Nephron (organoid): ENCODE data around the gene TAF4.
"Not testable (repeated sequence)": the region's sequence is repeated elsewhere in the genome, so short reads cannot be mapped to it uniquely, and the experiment has no call there.

Source experiments
- H3K27ac Mint-ChIP-seq, 3 experiments: 2 replicates each; pipeline ENCODE4 v1.8.0; 2020; ENCODE audit warnings: mixed read lengths in 3 of 3, mild to moderate bottlenecking in 2 of 3, moderate library complexity in 1 of 3
- H3K27me3 Mint-ChIP-seq: 2 replicates; pipeline ENCODE4 v1.8.0; 2021; ENCODE audit warnings: low read depth, mild to moderate bottlenecking, moderate library complexity, mixed read lengths
- H3K36me3 Mint-ChIP-seq: 2 replicates; pipeline ENCODE4 v1.8.0; 2020; ENCODE audit warnings: low read depth, mixed read lengths
- H3K4me1 Mint-ChIP-seq: 2 replicates; pipeline ENCODE4 v1.8.0; 2020; ENCODE audit warnings: mixed read lengths
- H3K4me3 Mint-ChIP-seq, 3 experiments: 2 replicates each; pipeline ENCODE4 v1.8.0; 2020; ENCODE audit warnings: mild to moderate bottlenecking in 3 of 3, mixed read lengths in 3 of 3, moderate library complexity in 2 of 3
- H3K9me3 Mint-ChIP-seq: 2 replicates; pipeline ENCODE4 v1.8.0; 2020; ENCODE audit warnings: mixed read lengths
- CTCF ChIP-seq, 3 experiments: fragments of 200-600 bp; sonication (generic); IDR thresholded peaks; one replicate each; pipeline ENCODE4 v1.5.0; 2021; ENCODE audit warnings: antibody characterized with exemption in 3 of 3; ENCODE audit not compliant: unreplicated experiment in 3 of 3

TAF4 gene

DNA sequence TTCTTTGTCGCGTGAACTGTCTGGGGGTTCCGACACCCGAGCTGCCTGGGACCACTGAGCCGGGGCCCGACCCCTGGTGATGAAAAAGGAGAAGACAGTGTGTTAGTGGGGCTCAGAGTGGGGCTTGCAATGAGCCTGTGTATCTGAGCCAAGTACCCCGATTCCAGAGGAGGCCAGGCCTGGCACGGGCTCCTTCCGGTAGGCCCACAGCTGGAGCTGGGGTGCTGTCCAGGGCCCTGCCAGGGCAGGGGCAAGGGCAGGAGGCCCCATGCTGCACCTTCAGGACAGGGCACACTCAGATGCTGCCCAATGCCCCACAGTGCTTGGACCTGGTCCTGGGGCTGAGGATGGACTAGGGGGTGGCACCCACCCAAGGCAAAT lies 89.4 kb downstream of the TAF4 start:
- Mint-ChIP-seq H3K4me1 (no peaks in the 10 kb centered on the region), H3K9me3 (no peaks in the 10 kb centered on the region), H3K27ac (no peak overlapping the region), H3K4me3 (no peak overlapping the region), H3K36me3 (peaks cover 40% of the 10 kb centered on the region), H3K27me3 (no peaks in the 10 kb centered on the region)
- no peak for TF ChIP-seq CTCF (IDR thresholded peaks at IDR 0.05; ENCODE audit: unreplicated experiment in 3 of 3)

DNA sequence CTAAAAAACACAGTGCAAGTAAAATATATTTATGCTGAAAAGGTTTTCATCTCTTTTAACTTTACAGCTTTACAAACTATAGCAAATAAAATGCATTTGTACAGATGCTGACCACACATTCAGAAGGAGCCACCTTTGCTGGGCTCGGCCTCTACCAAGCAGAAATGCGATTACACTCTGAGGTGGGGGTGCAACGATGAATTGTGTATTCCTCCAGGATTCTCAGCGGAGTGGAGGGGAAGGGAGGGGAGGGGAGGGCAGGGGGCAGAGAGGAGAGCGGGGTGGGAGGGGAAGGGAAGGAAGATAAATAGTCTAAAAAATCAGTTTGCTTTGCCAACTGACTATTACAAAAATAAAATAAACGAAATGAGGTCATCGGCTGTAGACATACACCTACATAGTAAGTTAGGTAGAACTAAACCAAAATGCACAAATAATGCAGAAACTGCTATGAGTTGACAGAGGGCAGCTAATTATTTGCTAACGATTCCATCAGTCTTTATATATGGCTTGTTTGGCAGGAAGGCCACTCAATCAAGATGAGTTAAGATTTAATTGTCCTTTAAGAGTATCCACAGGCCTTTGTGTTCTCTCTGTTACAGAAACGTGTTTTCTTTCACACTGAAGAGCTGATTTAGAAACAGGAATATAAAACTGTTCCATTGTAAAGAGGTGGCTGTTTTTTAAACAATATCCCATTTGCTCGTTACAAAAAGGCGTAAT lies 90.1 kb downstream of the TAF4 start:
- no peaks in the 10 kb centered on the region for H3K27me3 Mint-ChIP-seq
- TF ChIP-seq CTCF (IDR thresholded peaks at IDR 0.05; ENCODE audit: unreplicated experiment in 3 of 3) = no peak
- H3K9me3 Mint-ChIP-seq = no peaks in the 10 kb centered on the region
- no peak overlapping the region for H3K27ac Mint-ChIP-seq
- H3K4me1 Mint-ChIP-seq = no peaks in the 10 kb centered on the region
- H3K36me3 Mint-ChIP-seq = peaks cover 34% of the 10 kb centered on the region
- no peak overlapping the region for H3K4me3 Mint-ChIP-seq

DNA sequence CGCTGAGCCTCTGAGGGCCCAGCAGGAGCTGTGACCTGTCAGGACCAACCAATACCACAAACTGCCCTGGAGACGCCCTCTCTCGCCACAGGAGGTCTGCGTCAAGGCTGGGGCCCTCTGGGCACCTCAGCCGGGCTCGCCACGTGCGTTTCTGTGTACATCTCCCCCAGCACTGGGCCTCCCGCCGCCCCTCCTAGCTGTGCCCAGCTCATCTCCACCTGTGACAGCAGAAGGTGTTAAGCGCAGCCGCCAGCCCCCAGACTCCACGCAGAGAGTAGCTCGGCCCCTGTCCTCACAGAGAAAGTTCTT lies 91.4 kb downstream of the TAF4 start:
- no peak overlapping the region for H3K27ac Mint-ChIP-seq
- H3K9me3 Mint-ChIP-seq = no peaks in the 10 kb centered on the region
- H3K4me1 Mint-ChIP-seq = no peaks in the 10 kb centered on the region
- no peak for TF ChIP-seq CTCF (IDR thresholded peaks at IDR 0.05; ENCODE audit: unreplicated experiment in 3 of 3)
- H3K36me3 Mint-ChIP-seq = peaks cover 38% of the 10 kb centered on the region
- no peak overlapping the region for H3K4me3 Mint-ChIP-seq
- H3K27me3 Mint-ChIP-seq = no peaks in the 10 kb centered on the region

DNA sequence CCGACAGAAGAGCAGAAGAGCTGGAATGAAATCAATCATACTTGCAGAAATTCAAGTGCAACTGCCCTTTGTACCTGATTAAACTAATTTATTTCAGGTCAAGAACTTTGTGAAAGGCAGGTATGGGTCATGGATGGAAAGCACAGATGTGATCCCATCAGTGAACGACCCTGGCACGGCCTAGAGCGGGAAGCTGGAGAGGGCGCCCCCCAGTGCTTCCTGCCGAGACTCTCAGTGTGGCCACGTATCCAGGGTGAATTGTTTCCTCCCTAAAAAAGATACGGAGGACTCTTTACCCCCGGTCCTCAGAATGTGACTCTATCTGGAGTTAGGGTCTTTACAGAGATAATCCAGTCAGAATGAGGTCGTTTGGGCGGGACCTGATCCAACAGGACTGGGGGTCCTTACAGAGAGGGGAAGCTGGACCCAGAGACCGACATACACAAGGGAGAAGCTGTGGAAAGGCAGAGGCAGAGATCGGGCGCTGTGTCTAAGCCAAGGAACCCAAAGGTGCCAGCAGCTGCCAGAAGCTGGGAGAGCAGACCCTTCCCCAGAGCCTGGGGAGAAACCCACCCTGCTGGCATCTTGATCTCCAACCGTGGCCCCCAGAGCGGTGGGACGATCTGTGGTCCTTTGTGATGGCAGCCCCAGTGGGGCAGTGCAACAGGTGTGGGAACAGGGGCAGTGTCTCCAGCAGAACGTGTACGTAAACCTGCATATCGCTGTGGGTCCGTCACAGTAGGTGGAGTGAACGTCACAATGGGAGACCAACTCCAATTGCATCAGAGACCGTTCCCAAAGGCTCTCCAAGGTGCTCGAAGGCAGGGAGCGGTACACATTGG lies 91.9 kb downstream of the TAF4 start:
- H3K4me1 Mint-ChIP-seq = no peaks in the 10 kb centered on the region
- peaks cover 38% of the 10 kb centered on the region for H3K36me3 Mint-ChIP-seq
- H3K9me3 Mint-ChIP-seq = no peaks in the 10 kb centered on the region
- no peak for TF ChIP-seq CTCF (IDR thresholded peaks at IDR 0.05; ENCODE audit: unreplicated experiment in 3 of 3)
- no peaks in the 10 kb centered on the region for H3K27me3 Mint-ChIP-seq
- no peak overlapping the region for H3K27ac Mint-ChIP-seq
- H3K4me3 Mint-ChIP-seq = no peak overlapping the region

DNA sequence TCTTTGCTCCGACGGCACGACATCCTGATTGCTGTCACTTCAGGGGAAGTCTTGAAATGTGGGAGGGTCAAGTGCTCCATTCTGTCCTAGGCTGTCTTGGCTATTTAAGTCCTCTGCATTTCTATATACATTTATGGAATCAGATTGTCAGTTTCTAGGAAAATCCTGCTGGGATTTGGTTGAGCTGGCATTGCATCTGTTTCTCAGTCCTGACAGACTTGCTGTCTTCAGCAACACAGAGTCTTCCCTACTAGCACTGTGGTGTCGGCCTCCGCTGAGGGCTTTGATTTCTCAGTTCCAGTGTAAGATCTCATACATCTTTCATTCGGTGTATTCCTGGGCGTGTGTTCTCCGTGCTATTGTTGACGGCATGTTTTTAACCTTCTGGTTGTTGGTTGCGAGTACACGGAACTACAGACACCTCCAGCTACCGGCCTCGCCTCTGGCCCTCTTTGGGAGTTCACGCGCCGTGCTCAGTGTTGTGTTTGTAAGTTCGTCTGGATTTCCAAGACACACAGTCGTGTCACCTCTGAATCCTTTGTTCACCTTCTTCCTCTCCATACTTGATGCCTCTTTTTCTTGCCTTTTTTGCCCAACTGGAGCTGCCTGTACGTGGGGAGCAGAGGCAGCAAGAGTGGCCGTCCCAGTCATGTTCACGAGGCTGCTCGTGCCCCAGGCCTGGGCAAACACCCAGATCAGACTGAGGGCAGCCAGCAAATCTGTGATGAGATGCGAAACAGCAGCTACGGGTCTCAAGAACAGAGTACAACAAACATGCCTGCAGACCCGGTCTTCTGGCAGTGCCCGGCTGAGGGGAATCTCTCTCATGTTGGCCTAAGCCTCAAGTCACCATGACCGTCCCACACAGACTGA lies 92.8 kb downstream of the TAF4 start:
- no peak for TF ChIP-seq CTCF (IDR thresholded peaks at IDR 0.05; ENCODE audit: unreplicated experiment in 3 of 3)
- H3K4me1 Mint-ChIP-seq = no peaks in the 10 kb centered on the region
- H3K36me3 Mint-ChIP-seq = peaks cover 38% of the 10 kb centered on the region
- H3K27me3 Mint-ChIP-seq = no peaks in the 10 kb centered on the region
- H3K27ac Mint-ChIP-seq = no peak overlapping the region
- H3K9me3 Mint-ChIP-seq = no peaks in the 10 kb centered on the region
- H3K4me3 Mint-ChIP-seq = no peak overlapping the region

GRCh38 chr20:61971595-61971994 lies 94.1 kb downstream of the TAF4 start:
- H3K27ac Mint-ChIP-seq, H3K9me3 Mint-ChIP-seq, H3K4me3 Mint-ChIP-seq, H3K27me3 Mint-ChIP-seq, H3K4me1 Mint-ChIP-seq: not testable (repeated sequence)
- H3K36me3 Mint-ChIP-seq = peaks cover 38% of the 10 kb centered on the region
